Stimulated activated naive CD8-positive, alpha-beta T cell treated with anti-CD3 and anti-CD28 coated beads, Interleukin-15, amount 100 ng/mL, for 72 hours (primary cell): ENCODE results near the gene DAP.
"Not testable (repeated sequence)": the region's sequence is repeated elsewhere in the genome, so short reads cannot be mapped to it uniquely, and the experiment has no call there.

Experiments used
- ATAC-seq: fragments of 150-1000 bp; cut with Tn5 transposase; 2 replicates; pipeline ENCODE4 v1.10.0; 2021; ENCODE audit warnings: mild to moderate bottlenecking, moderate library complexity
- DNase-seq, 2 donors: peaks; one replicate each; pipeline ENCODE4 v3.0.0; 2021 to 2022
- H3K27ac Mint-ChIP-seq, 2 donors: one replicate each; pipeline ENCODE4 v1.8.0; 2022; ENCODE audit warnings: mild to moderate bottlenecking in 2 of 2, mixed read lengths in 2 of 2, moderate library complexity in 2 of 2
- H3K27me3 Mint-ChIP-seq: one replicate; pipeline ENCODE4 v1.8.0; 2022; ENCODE audit warnings: mixed read lengths
- H3K4me1 Mint-ChIP-seq: one replicate; pipeline ENCODE4 v1.8.0; 2022; ENCODE audit warnings: mild to moderate bottlenecking, mixed read lengths
- H3K4me3 Mint-ChIP-seq, 2 donors: one replicate each; pipeline ENCODE4 v1.8.0; 2022; ENCODE audit warnings: mild to moderate bottlenecking in 2 of 2, mixed read lengths in 2 of 2, moderate library complexity in 1 of 2
- H3K9me3 Mint-ChIP-seq, 2 donors: one replicate each; pipeline ENCODE4 v1.8.0; 2022; ENCODE audit warnings: mixed read lengths in 2 of 2

Gene DAP

DNA sequence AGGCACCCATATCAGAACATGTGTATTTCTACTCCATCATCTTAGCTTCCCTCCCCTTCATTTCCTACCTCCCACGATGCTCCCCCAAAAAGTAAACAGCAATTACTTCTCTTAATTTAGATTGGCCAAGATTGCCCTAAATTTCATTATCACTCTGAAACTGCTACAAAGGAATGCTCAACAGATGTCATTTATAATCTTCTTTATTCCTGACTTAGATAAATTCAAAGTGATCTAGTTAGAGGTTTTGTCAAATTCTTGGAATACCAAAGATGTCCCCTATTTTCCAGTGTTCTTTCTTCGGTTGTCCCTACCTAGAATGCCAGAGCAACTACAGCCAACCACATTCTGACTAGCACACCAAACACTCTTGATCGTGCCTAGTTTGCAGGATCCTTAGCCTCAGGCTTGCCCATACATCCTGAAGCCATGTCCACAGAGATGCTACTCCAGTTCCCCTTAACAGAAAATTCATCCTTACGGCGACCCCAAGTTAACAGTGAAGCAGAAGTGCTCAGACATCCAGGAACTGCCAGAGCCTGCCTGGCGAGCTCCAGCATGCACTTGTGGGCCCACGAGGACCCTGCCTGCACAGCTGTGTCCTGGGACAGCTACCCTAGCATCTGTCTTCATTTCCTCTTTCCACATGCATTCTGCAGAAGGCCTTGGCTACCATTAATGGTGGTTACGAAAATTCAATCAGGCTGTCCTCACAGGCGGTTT lies 31.6 kb downstream of the DAP start:
- Mint-ChIP-seq H3K27ac (no peak overlapping the region), H3K27me3 (no peaks in the 10 kb centered on the region), H3K4me3 (no peak overlapping the region), H3K4me1 (peaks cover 27% of the 10 kb centered on the region), H3K9me3 (no peaks in the 10 kb centered on the region)
- no peak for DNase-seq
- no peak for ATAC-seq

DNA sequence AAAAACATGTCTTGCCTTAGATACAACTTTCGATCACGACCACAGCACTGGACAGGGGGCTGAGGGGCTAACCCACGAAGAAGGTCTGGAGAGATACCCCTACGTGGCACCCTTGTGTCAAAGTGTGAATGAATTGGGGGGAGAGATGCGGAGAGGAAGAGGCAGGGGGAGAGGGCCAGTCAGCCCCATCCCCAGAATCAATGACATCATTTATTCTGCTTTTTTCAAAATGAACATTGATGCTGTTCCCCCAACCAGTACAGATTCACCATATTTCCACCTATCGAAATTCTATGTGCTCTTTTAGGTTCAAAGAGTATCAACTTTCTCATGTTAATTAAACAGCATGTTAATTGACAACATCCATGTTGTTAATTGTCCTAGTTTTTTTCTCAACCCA lies 32.4 kb downstream of the DAP start:
- Mint-ChIP-seq H3K9me3 (no peaks in the 10 kb centered on the region), H3K4me3 (no peak overlapping the region), H3K4me1 (peaks cover 27% of the 10 kb centered on the region), H3K27ac (no peak overlapping the region), H3K27me3 (no peaks in the 10 kb centered on the region)
- no peak for DNase-seq
- ATAC-seq: no peak

DNA sequence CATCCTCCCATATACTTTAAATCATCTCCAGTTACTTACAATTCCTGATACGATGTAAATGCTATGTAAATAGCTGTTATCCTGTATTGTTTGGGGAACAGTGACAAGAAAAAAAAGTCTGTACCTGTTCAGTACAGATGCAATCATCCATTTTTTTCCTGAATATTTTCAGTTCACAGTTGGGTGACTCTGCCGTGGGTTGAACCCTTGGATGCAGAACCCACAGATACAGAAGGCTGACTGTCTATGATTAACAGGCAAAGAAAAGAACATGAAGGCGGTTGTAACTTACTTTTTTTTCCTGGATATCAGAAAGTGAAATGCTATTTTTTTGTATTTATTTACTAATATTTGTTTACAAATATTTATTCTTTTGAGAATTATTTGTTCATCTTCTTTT lies 33.2 kb downstream of the DAP start:
- H3K4me3 Mint-ChIP-seq: no peak overlapping the region
- no peak overlapping the region for H3K27ac Mint-ChIP-seq
- ATAC-seq (no peak), DNase-seq (no peak)
- H3K9me3 Mint-ChIP-seq: no peaks in the 10 kb centered on the region
- peaks cover 27% of the 10 kb centered on the region for H3K4me1 Mint-ChIP-seq
- H3K27me3 Mint-ChIP-seq: no peaks in the 10 kb centered on the region

DNA sequence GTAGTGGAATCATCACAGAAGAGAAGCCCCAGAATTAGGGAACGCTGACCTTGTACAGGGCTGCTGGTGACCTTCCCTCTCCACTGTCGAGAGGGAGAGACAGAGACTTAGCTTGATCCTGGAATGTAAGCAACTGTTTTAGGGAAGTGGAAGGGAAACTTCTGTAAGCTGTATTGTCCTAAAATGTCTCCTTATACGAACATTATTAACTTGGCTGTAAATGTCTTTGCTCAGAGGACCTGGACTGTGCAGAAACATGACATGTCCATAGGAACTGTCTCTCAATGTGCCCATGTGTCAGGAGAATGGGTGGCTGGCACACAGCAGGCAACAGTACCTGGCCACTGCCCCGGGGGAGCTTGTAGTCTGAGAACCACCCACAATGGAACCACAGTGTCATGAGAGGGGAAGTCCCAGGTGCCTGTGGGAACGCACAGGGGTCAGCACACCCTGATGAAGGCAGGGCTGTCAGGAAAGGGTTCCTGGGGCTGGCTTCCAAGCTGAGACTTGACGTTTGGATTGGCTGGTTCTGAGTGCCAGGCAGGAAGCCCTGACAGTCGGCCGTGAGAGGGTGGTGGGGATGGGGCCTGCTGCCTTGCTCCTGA lies 34.0 kb downstream of the DAP start:
- Mint-ChIP-seq H3K27ac (peak overlapping the region in 1 of 2 donors; percentile 69), H3K4me3 (no peak overlapping the region), H3K27me3 (no peaks in the 10 kb centered on the region), H3K9me3 (no peaks in the 10 kb centered on the region), H3K4me1 (peaks cover 27% of the 10 kb centered on the region)
- DNase-seq (peak in 1 of 2 donors; percentile 17), ATAC-seq (peak; percentile 92)

DNA sequence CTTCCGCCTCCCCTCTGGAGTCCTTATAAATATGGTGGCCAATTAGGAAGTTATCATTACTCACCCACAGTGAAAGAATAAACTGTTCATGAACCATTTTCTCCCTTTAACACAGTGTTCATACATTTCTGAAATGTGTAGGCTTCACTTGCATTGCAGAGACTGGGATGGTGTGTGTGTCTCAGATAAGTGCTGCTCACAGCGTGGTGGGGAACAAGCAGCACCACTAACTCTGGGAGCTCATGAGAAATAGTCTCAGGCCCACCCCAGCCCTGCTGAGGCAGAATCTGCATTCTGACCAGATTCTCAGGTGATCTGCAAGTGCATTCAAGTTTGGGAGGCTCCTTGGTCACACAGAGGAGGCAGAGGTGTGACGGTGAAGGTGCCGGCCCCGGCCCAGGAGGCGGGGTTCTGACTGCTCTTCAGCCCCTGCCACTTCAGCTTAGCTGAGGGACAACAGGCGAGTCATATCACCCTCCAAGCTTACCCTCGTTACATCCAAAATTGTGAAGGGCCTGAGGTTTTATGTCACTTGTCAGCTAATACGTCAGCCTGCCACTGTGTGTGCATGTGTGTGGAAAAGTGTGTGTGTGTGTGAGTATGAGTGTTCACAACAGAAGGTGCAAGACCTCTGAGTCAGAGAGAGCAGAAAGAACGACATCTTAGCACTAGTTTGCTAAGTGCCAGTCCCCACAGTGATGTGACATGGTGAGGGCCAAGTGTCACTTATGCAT lies 34.7 kb downstream of the DAP start:
- no peak for ATAC-seq
- H3K27me3 Mint-ChIP-seq: no peaks in the 10 kb centered on the region
- no peaks in the 10 kb centered on the region for H3K9me3 Mint-ChIP-seq
- DNase-seq: no peak
- no peak overlapping the region for H3K4me3 Mint-ChIP-seq
- peak overlapping the region in 1 of 2 donors; percentile 69 for H3K27ac Mint-ChIP-seq
- peaks cover 27% of the 10 kb centered on the region for H3K4me1 Mint-ChIP-seq

DNA sequence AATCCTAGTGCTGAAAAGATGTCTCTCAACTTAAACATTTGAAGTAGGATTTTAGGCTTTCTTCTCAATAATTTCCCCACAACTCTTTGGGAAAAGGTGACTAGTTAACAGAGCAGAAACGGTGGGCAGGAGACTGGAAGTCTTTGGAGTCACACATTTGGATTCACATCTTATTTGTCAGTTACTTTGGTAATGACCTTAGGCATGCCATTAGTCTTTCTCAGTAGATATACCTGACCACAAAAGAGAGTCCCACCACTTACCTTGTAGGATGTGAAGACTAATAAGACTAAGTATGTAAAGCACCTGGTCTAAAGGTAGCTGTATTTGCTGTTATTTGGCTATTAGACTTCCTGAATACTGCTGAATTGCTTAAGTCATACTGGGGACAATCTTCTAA lies 35.4 kb downstream of the DAP start:
- DNase-seq (no peak), ATAC-seq (no peak)
- H3K4me3 Mint-ChIP-seq: no peak overlapping the region
- H3K27me3 Mint-ChIP-seq: no peaks in the 10 kb centered on the region
- H3K4me1 Mint-ChIP-seq: peaks cover 27% of the 10 kb centered on the region
- H3K27ac Mint-ChIP-seq: no peak overlapping the region
- no peaks in the 10 kb centered on the region for H3K9me3 Mint-ChIP-seq

DNA sequence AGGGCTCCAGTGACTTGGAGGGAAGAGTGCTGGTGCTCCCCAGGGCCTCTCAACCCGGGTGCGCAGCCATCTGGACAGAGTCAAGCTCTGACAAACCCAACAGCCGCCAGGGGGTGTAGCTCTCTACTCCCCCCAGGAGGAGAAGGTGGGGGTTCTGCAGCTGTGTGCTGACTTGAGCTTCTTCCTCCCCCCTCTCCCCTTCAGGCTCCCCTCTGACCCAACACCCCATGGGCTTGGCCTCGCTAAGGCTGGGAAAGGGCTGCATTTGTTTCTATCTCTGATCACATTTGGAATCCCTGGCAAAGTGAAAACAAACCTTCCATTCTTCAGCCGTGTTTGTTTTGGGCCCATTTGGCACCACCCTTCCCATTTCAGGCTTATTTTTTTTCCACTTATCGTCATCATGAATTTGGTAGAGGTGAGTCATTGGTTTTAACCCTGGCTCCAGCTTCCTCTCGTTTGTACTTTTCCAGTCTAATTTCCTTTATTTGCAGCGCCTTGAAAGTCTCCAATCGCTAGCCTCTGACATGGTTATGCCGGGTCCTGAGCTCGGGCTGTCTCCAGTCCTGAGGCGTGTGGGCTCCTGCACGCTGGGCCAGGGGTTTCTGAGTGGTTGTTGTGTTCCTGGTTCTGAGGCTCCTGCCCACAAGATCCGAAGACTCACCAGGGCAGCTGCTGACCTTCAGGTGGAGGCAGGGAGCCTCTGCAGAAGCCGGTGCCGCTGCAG lies 36.1 kb downstream of the DAP start:
- H3K9me3 Mint-ChIP-seq: no peaks in the 10 kb centered on the region
- ATAC-seq (no peak), DNase-seq (no peak)
- H3K4me1 Mint-ChIP-seq: peaks cover 27% of the 10 kb centered on the region
- no peak overlapping the region for H3K4me3 Mint-ChIP-seq
- no peak overlapping the region for H3K27ac Mint-ChIP-seq
- H3K27me3 Mint-ChIP-seq: no peaks in the 10 kb centered on the region

DNA sequence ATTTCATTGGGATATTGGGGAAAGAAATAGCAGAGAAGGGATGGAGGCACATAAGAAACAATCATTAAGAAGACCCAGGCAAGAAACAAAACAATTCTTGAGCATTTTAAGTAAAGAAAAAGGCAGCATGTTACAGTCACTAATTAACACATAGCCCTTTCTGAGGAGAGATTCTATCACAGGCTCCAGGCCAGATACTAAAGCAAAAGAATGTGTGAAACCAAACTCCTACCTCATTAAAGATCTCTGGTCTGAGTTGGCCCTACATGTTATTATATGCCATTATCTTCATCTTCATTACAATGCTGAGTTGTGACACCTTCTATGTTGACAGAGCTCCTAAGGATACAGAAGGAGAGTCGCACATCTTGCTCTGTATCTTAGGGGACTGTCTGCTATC lies 37.5 kb downstream of the DAP start:
- Mint-ChIP-seq H3K4me1 (peaks cover 24% of the 10 kb centered on the region), H3K27me3 (no peaks in the 10 kb centered on the region), H3K9me3 (no peaks in the 10 kb centered on the region), H3K4me3 (no peak overlapping the region), H3K27ac (peak overlapping the region in 1 of 2 donors; percentile 16)
- no peak for DNase-seq
- no peak for ATAC-seq

DNA sequence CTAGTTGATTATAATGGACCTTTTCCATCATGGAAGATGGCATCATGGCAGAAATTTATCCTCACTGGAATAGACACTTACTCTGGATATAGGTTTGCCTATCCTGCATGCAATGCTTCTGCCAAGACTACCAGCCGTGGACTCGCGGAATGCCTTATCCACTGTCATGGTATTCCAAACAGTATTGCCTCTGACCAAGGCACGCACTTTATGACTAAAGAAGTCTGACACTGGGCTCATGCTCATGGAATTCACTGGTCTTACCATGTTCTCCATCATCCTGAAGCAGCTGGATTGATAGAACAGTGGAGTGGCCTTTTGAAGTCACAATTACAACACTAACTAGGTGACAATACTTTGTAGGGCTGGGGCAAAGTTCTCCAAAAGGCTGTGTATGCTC lies 40.3 kb downstream of the DAP start:
- H3K9me3 Mint-ChIP-seq, DNase-seq, H3K27me3 Mint-ChIP-seq, H3K27ac Mint-ChIP-seq, H3K4me3 Mint-ChIP-seq, H3K4me1 Mint-ChIP-seq, ATAC-seq: not testable (repeated sequence)

DNA sequence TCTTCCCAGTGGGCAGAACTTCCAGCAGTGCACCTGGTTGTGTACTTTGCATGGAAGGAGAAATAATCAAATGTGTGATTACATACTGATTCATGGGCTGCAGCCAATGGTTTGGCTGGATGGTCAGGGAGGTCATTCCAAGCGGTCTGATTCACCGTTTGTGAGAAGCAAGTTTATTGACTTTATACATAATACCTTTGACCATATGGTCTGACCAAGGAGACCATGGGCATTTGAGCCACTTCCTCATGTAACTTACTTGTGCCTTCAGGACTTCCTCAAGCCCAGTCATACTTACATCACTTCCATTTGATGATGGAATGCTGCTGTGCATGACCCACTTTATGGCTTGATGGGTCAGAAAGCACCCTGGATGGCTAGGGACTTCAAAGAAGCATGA lies 41.1 kb downstream of the DAP start:
- Mint-ChIP-seq H3K9me3 (no peaks in the 10 kb centered on the region), H3K4me1 (no peaks in the 10 kb centered on the region), H3K27ac (no peak overlapping the region), H3K4me3 (no peak overlapping the region), H3K27me3 (no peaks in the 10 kb centered on the region)
- DNase-seq (no peak), ATAC-seq (no peak)

DNA sequence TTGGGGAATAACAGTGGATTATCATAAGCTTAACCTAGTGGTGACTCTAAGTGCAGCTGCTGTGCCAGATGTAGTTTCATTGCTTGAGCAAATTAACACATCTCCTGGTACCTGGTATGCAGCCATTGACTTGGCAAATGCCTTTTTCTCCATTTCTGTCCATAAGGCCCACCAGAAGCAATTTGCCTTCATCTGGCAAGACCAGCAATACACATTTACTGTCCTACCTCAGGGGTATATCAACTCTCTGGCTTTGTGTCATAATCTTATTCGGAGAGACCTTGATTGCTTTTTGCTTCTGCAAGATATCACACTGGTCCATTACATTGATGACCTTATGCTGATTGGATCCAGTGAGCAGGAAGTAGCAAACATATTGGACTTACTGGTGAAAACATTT lies 42.4 kb downstream of the DAP start:
- H3K27ac Mint-ChIP-seq, H3K27me3 Mint-ChIP-seq, DNase-seq, H3K4me1 Mint-ChIP-seq, H3K9me3 Mint-ChIP-seq, H3K4me3 Mint-ChIP-seq, ATAC-seq: not testable (repeated sequence)

DNA sequence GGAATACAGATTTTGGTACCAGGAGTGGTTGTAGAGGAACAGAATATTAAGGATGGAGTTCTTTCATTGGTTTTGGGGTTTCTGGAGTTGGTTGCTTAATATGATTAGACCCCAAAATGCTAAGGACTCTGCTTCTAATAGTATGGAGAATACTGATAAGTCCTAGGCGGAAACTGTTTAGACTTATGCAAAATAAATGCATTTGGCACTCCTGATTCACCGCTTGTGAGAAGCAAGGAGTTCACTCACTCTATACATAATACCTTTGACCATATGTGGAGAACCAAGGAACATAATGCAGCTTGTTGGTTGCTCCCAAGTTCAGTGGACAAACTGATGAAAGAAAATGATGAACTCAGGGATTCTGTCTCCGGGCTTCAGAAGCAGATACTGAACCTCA lies 44.2 kb downstream of the DAP start:
- ATAC-seq, DNase-seq, H3K4me3 Mint-ChIP-seq, H3K9me3 Mint-ChIP-seq, H3K27me3 Mint-ChIP-seq, H3K27ac Mint-ChIP-seq: not testable (repeated sequence)
- peaks cover 17% of the 10 kb centered on the region for H3K4me1 Mint-ChIP-seq

DNA sequence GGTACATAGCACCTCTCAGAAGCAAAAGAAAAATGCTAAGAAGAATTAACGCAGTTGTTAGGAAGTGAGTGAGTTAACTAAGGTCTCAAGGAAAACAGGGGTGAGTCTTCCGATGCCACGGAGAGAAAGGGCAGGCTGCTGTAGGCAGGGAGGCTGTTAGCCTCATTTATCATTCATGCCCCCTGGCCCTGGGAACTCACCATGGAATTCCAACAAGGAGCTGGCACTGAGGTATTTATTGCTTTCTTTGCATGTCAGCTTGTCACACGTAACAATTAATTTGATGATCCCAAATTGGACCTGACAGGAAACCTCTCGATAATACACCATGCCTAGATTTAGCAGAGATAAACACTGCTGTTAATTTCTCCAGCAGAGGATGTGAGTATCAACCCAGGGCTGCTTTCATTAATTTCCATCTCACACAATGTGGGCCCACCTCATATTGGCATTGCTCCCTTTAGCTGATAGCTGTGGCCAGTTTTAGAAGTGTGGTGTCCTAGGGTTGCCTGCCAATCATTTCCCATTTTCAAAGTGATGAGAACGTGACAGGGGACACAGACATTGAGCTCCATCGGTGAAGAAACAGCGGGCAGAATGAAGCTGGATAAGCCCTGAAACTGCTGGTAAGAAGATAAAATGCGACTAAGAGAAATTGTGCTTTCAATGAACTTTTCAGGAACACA lies 45.3 kb downstream of the DAP start:
- Mint-ChIP-seq H3K27ac (no peak overlapping the region), H3K4me1 (peaks cover 17% of the 10 kb centered on the region), H3K9me3 (no peaks in the 10 kb centered on the region), H3K4me3 (no peak overlapping the region), H3K27me3 (no peaks in the 10 kb centered on the region)
- DNase-seq (no peak), ATAC-seq (no peak)

DNA sequence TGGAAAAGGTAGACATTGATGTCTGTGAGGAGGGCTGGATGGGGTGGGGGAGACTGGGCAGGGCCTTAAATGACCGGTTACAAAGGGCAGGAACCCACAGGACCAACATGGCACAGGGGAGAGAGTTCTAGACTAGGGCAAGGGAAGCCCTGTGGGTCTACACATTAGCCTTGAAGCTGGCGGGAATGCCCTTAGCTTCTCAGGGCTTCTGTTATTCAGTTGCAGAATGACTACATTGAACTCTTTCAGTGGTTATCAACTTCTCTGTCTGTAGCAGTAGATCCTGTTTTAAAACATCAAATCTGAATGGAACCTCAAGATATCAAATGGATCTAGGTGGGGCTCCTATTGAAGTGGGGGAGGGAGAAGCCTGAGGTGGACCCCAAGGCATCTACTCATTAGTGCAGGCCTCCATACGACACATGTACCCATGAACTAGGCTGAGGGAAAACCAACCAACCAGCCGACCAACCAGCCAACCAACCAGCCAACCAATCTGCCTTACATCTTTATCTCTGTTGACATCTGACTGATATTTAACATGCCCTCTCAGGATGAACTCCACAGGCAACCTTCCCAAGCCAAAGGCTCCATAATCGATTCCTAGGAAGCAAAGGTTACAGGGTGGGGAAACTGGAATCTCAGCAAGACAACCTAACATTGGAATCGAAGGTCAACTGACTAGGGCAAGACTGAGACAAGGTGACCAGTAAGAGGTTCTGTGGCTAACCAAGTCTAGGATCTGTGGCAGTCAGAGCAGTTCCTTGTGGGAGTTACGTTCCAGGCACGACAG lies 48.3 kb downstream of the DAP start:
- Mint-ChIP-seq H3K9me3 (no peaks in the 10 kb centered on the region), H3K4me1 (peaks cover 17% of the 10 kb centered on the region), H3K27ac (peak overlapping the region in 1 of 2 donors; percentile 58), H3K4me3 (no peak overlapping the region), H3K27me3 (no peaks in the 10 kb centered on the region)
- DNase-seq (no peak), ATAC-seq (peak; percentile 80)

DNA sequence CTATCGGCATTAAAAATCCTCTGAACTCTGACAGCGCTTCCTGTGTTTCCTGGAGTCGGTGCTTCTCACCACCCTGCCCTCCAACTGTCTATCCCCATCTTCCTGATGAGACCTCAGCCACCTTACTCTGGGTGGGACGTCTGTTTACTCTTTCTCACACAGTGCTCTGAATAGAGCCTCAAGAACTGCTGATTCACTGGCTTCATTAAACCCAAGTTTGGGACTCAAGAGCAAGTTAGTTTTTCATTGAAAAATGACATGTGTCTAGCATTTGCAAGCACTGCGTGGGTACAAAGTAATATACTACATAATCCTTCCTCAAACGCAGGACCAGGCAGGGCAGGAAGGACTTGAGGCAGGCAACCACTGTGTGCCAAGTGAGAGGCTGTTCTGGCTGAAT lies 49.5 kb downstream of the DAP start:
- Mint-ChIP-seq H3K4me3 (no peak overlapping the region), H3K4me1 (peaks cover 27% of the 10 kb centered on the region), H3K9me3 (no peaks in the 10 kb centered on the region), H3K27ac (no peak overlapping the region), H3K27me3 (no peaks in the 10 kb centered on the region)
- no peak for ATAC-seq
- DNase-seq: no peak
